HG02885 (cell line): Measurements from ENCODE around the gene TAP1.
A peak's percentile ranks its signal among the peaks of the same experiment; 100 is the strongest.

Experiments used
- ATAC-seq: cut with Tn5 transposase; IDR thresholded peaks from one replicate; pipeline ENCODE4 v1.9.1; 2021; ENCODE audit warnings: mild to moderate bottlenecking; ENCODE audit not compliant: unreplicated experiment, poor library complexity

TAP1 gene

GRCh38 chr6:32865724-32866443 lies 12.4 kb upstream of the TAP1 start:
- ATAC-seq, result no peak

GRCh38 chr6:32862725-32863124 lies 9.2 kb upstream of the TAP1 start:
- ATAC-seq, result no peak

GRCh38 chr6:32860674-32861073 lies 7.2 kb upstream of the TAP1 start:
- ATAC-seq, result no peak

GRCh38 chr6:32858194-32858593 lies 4.7 kb upstream of the TAP1 start:
- no peak for ATAC-seq

GRCh38 chr6:32857156-32857891 lies 3.8 kb upstream of the TAP1 start:
- no peak for ATAC-seq

GRCh38 chr6:32855467-32856174 lies 2.1 kb upstream of the TAP1 start:
- ATAC-seq, result no peak

GRCh38 chr6:32854376-32855178 lies 1.1 kb upstream of the TAP1 start:
- peak; percentile 12 for ATAC-seq

GRCh38 chr6:32852844-32853540 lies 512 bp downstream of the TAP1 start:
- peak; percentile 15 for ATAC-seq

GRCh38 chr6:32852018-32852843 lies 1.3 kb downstream of the TAP1 start:
- no peak for ATAC-seq

- ATAC-seq, result no peak
These were observed 2.5 kb downstream of the TAP1 start for GRCh38 chr6:32851025-32851424.

- no peak for ATAC-seq
These were observed 4.4 kb downstream of the TAP1 start for GRCh38 chr6:32849126-32849525.

- ATAC-seq, result no peak
These were observed 5.7 kb downstream of the TAP1 start for GRCh38 chr6:32847795-32848194.

GRCh38 chr6:32847004-32847403 lies 6.5 kb downstream of the TAP1 start:
- ATAC-seq, result no peak

GRCh38 chr6:32845384-32845884 lies 8.1 kb downstream of the TAP1 start:
- ATAC-seq, result no peak

- ATAC-seq, result no peak
These were observed 8.6 kb downstream of the TAP1 start for GRCh38 chr6:32844839-32845383.

GRCh38 chr6:32843979-32844838 lies 9.3 kb downstream of the TAP1 start, which contains the start of gene PSMB8:
TSS of gene PSMB8 (minus strand) at chr6:32844047. CDS start at chr6:32843996, 51 bp downstream.
- ATAC-seq, result peak; percentile 81

GRCh38 chr6:32843331-32843978 lies 10.0 kb downstream of the TAP1 start:
- no peak for ATAC-seq
